K562 (cell line): ENCODE results near the gene CAMSAP3. TPM values are rescaled to one million over a fixed set of nuclear protein-coding genes. Genes with fewer than 3 reads are reported as not detected.

Experiments
- ADNP ChIP-seq: fragments of 200-800 bp; sonication (Bioruptor generic); IDR thresholded peaks from 2 replicates; pipeline ENCODE4 v1.6.1; 2016; ENCODE audit warnings: missing genetic modification characterization, missing compliant biosample characterization
- ARID1B ChIP-seq: fragments of 450-650 bp; IDR thresholded peaks from 2 replicates; pipeline ENCODE4 v1.6.1; 2016; ENCODE audit warnings: antibody characterized with exemption, mild to moderate bottlenecking, inconsistent platforms
- BDP1 ChIP-seq: IDR thresholded peaks from 3 replicates; pipeline ENCODE4 v1.6.1; 2011; ENCODE audit not compliant: insufficient read length, insufficient read depth
- BMI1 ChIP-seq: fragments of 150-350 bp; IDR thresholded peaks from 2 replicates; pipeline ENCODE4 v1.6.1; 2014; ENCODE audit warnings: low read length
- CREB1 ChIP-seq, 2 experiments: sonication (generic) in 1 of 2; formaldehyde crosslinking in 1 of 2; IDR thresholded peaks; 2 replicates each; pipeline versions ENCODE4 v1.6.1 to v1.8.0; 2012 to 2022; ENCODE audit warnings: inconsistent platforms in 1 of 2, mild to moderate bottlenecking in 1 of 2, missing genetic modification reagents in 1 of 2, moderate library complexity in 1 of 2
- CTBP1 ChIP-seq: fragments of 450-650 bp; IDR thresholded peaks from 2 replicates; pipeline ENCODE4 v1.6.1; 2016; ENCODE audit warnings: borderline replicate concordance
- ELK1 ChIP-seq: sonication (generic); formaldehyde crosslinking; IDR thresholded peaks from 2 replicates; pipeline ENCODE4 v1.8.1; 2022; ENCODE audit warnings: missing genetic modification reagents
- KLF13 ChIP-seq: fragments of 450-650 bp; IDR thresholded peaks from 2 replicates; pipeline ENCODE4 v1.6.1; 2016; ENCODE audit warnings: missing genetic modification characterization, low read depth, mild to moderate bottlenecking, missing compliant biosample characterization, moderate library complexity, borderline replicate concordance
- MNT ChIP-seq, 2 experiments: fragments of 450-650 bp; conservative IDR thresholded peaks; 2 replicates each; pipeline ENCODE4 v1.6.1; 2017; ENCODE audit warnings: mild to moderate bottlenecking in 2 of 2, moderate library complexity in 2 of 2
- MTA1 ChIP-seq: fragments of 450-650 bp; IDR thresholded peaks from 2 replicates; pipeline ENCODE4 v1.6.1; 2017; ENCODE audit warnings: borderline replicate concordance
- NFE2 ChIP-seq: IDR thresholded peaks from 2 replicates; pipeline ENCODE4 v1.6.1; 2014; ENCODE audit warnings: antibody characterized with exemption, low read depth
- NFYB ChIP-seq: IDR thresholded peaks from 2 replicates; pipeline ENCODE4 v1.6.1; 2011; ENCODE audit warnings: mild to moderate bottlenecking, moderate library complexity; ENCODE audit not compliant: insufficient read length; ENCODE audit errors: extremely low read depth
- PHTF2 ChIP-seq: fragments of 250-450 bp; sonication (Bioruptor Pico); IDR thresholded peaks from 2 replicates; pipeline ENCODE4 v1.5.0; 2021; ENCODE audit warnings: mild to moderate bottlenecking
- POLR2AphosphoS2 ChIP-seq: IDR thresholded peaks from 2 replicates; pipeline ENCODE4 v1.6.1; 2012; ENCODE audit warnings: low read length, improper control_type of control experiment
- RAD21 ChIP-seq, 2 experiments: fragments of 250-450 bp in 1 of 2; fragments of 450-650 bp in 1 of 2; sonication (Bioruptor Pico) in 1 of 2; formaldehyde crosslinking in 1 of 2; IDR thresholded peaks in 1 of 2; conservative IDR thresholded peaks in 1 of 2; 2 replicates each; pipeline versions ENCODE4 v1.4.0 to v1.8.0; 2020 to 2022; ENCODE audit warnings: mild to moderate bottlenecking in 2 of 2, moderate library complexity in 1 of 2
- RERE ChIP-seq: sonication (generic); formaldehyde crosslinking; IDR thresholded peaks from 2 replicates; pipeline ENCODE4 v1.8.0; 2023; ENCODE audit warnings: missing genetic modification reagents, mild to moderate bottlenecking, borderline replicate concordance
- SMARCA5 ChIP-seq: fragments of 450-650 bp; IDR thresholded peaks from 2 replicates; pipeline ENCODE4 v1.6.1; 2016
- ZC3H11A ChIP-seq: IDR thresholded peaks from 2 replicates; pipeline ENCODE4 v1.6.1; 2012; ENCODE audit warnings: low read depth, low read length, improper control_type of control experiment
- ZFPM2 ChIP-seq: fragments of 250-450 bp; sonication (Bioruptor Pico); IDR thresholded peaks from 2 replicates; pipeline ENCODE4 v1.5.1; 2022; ENCODE audit warnings: mild to moderate bottlenecking
- ZNF212 ChIP-seq: fragments of 450-650 bp; formaldehyde crosslinking; IDR thresholded peaks from 2 replicates; pipeline ENCODE4 v1.4.0; 2020; ENCODE audit warnings: mild to moderate bottlenecking
- ZNF316 ChIP-seq: fragments of 450-650 bp; IDR thresholded peaks from 2 replicates; pipeline ENCODE4 v1.6.1; 2016
- ZSCAN32 ChIP-seq: fragments of 450-650 bp; formaldehyde crosslinking; IDR thresholded peaks from 2 replicates; pipeline ENCODE4 v1.4.0; 2020; ENCODE audit warnings: mild to moderate bottlenecking, moderate library complexity
- polyA plus RNA-seq, 8 experiments: library from polyadenylated mRNA; depleted of rRNA in 4 of 8; stranded (reverse) in 5 of 8; unstranded in 3 of 8; fragments of >200 nt; fragmentation: Nextera tagmentation in 2 of 8; fragmentation: Illumina TruSeq in 1 of 8; extraction: Ambion mirVana in 2 of 8; extraction: Trizol in 1 of 8; gene quantifications; 2 replicates each; pipeline versions ENCODE4 v1.2.1 to v1.2.3, GENCODE V29; 2011 to 2014; ENCODE audit warnings: inconsistent platforms in 1 of 8, missing spikeins in 1 of 8
- total RNA-seq, 7 experiments: library from RNA; depleted of rRNA in 6 of 7; stranded (reverse); fragments of >200 nt in 6 of 7; fragmentation: Illumina TruSeq in 2 of 7; extraction: Trizol in 2 of 7; gene quantifications; 2 replicates each; pipeline versions ENCODE4 v1.2.1 to v1.2.3, GENCODE V29; 2011 to 2021; ENCODE audit warnings: low replicate concordance in 1 of 7

Gene CAMSAP3
- total and polyA plus RNA-seq, 9 of the 15 experiments (the other 6 are each of a cell fraction or from before 2014, with no cell fraction given), result 0.01 to 0.89 (median 0.22) TPM; not detected in 1

GRCh38 chr19:7562646-7563393, 32.8 kb upstream of the CAMSAP3 start (continued):
- TF ChIP-seq CREB1 (IDR thresholded peaks at IDR 0.05) (no peak), CREB1 (CRISPR knock-in tag; IDR thresholded peaks at IDR 0.05) (peak; percentile 84), ARID1B (no peak), ZFPM2 (CRISPR knock-in tag) (no peak), NFYB (no peak), MNT (conservative IDR thresholded peaks at IDR 0.05) (peak; percentile 48 to 75), MTA1 (no peak), SMARCA5 (no peak), BMI1 (no peak), ELK1 (CRISPR knock-in tag) (peak; percentile 85; the same call in 1 of the 2 replicates), ZC3H11A (no peak), PHTF2 (CRISPR knock-in tag) (no peak), RERE (CRISPR knock-in tag) (peak; percentile 99), NFE2 (no peak), BDP1 (no peak), ZNF212 (CRISPR knock-in tag) (no peak), ZNF316 (no peak), CTBP1 (no peak), KLF13 (tag) (peak; percentile 42; the same call in 1 of the 2 replicates), ZSCAN32 (CRISPR knock-in tag) (no peak), ADNP (no peak), RAD21 (CRISPR knock-in tag; conservative IDR thresholded peaks at IDR 0.05 in 1 of 2, IDR thresholded peaks at IDR 0.05 in 1 of 2) (no peak), POLR2AphosphoS2 (no peak)
